Liver (tissue), 10 donors: Measurements from ENCODE around the gene ADCK1. TPM values are rescaled to one million over a fixed set of nuclear protein-coding genes. Genes with fewer than 3 reads are reported as not detected.

ENCODE experiments used
- DNase-seq: peaks from one replicate; pipeline ENCODE4 v3.0.0-alpha.2; 2017; ENCODE audit warnings: low spot score
- H3K27ac ChIP-seq, 2 donors: one replicate each; pipeline ENCODE4 v1.7.0; 2013; ENCODE audit warnings: inconsistent platforms in 2 of 2, low read length in 2 of 2, control low read depth in 1 of 2, low read depth in 1 of 2, mild to moderate bottlenecking in 1 of 2
- H3K27me3 ChIP-seq, 4 donors: one replicate each; pipeline versions ENCODE4 v1.6.1 to v1.7.0; 2013; ENCODE audit warnings: low read length in 3 of 4, inconsistent platforms in 1 of 4, mild to moderate bottlenecking in 1 of 4, moderate library complexity in 1 of 4; ENCODE audit not compliant: control insufficient read depth in 4 of 4, insufficient read depth in 4 of 4
- H3K36me3 ChIP-seq, 4 donors: one replicate each; pipeline versions ENCODE4 v1.6.1 to v1.7.0; 2013; ENCODE audit warnings: low read length in 3 of 4, mild to moderate bottlenecking in 3 of 4, low read depth in 1 of 4, moderate library complexity in 1 of 4; ENCODE audit not compliant: control insufficient read depth in 4 of 4, insufficient read depth in 3 of 4
- H3K4me1 ChIP-seq, 4 donors: one replicate each; pipeline versions ENCODE4 v1.6.1 to v1.7.0; 2013; ENCODE audit warnings: low read length in 3 of 4, mild to moderate bottlenecking in 3 of 4, moderate library complexity in 1 of 4; ENCODE audit not compliant: control insufficient read depth in 4 of 4, insufficient read depth in 4 of 4
- H3K4me3 ChIP-seq, 3 donors: one replicate each; pipeline versions ENCODE4 v1.6.1 to v1.7.0; 2013; ENCODE audit warnings: low read length in 3 of 3, control low read depth in 1 of 3, low read depth in 1 of 3, mild to moderate bottlenecking in 1 of 3
- H3K9ac ChIP-seq, 2 donors: one replicate each; pipeline ENCODE4 v1.7.0; 2013; ENCODE audit warnings: low read length in 2 of 2, mild to moderate bottlenecking in 2 of 2, moderate library complexity in 2 of 2, control low read depth in 1 of 2, low read depth in 1 of 2
- H3K9me3 ChIP-seq, 4 donors: one replicate each; pipeline versions ENCODE4 v1.6.1 to v1.7.0; 2013; ENCODE audit warnings: low read length in 3 of 4; ENCODE audit not compliant: control insufficient read depth in 4 of 4
- ATF3 ChIP-seq: IDR thresholded peaks from 2 replicates; pipeline ENCODE4 v1.6.1; 2016; ENCODE audit warnings: antibody characterized with exemption
- CTCF ChIP-seq: fragments of 150-350 bp; IDR thresholded peaks from 2 replicates; pipeline ENCODE4 v1.5.1; 2017; ENCODE audit warnings: improper control_type of control experiment, low read depth, low read length; ENCODE audit not compliant: missing input control
- GABPA ChIP-seq, 2 donors: IDR thresholded peaks in 1 of 2; conservative IDR thresholded peaks in 1 of 2; 2 replicates each; pipeline ENCODE4 v1.6.1; 2016; ENCODE audit warnings: antibody characterized with exemption in 2 of 2, mild to moderate bottlenecking in 1 of 2, moderate library complexity in 1 of 2
- HNF4A ChIP-seq, 2 donors: conservative IDR thresholded peaks; 2 replicates each; pipeline ENCODE4 v1.6.1; 2016; ENCODE audit warnings: antibody characterized with exemption in 2 of 2, mild to moderate bottlenecking in 2 of 2
- NR2F2 ChIP-seq: IDR thresholded peaks from 2 replicates; pipeline ENCODE4 v1.6.1; 2016; ENCODE audit warnings: antibody characterized with exemption
- RAD21 ChIP-seq, 2 donors: IDR thresholded peaks; 2 replicates each; pipeline ENCODE4 v1.6.1; 2016; ENCODE audit warnings: antibody characterized with exemption in 2 of 2, mild to moderate bottlenecking in 2 of 2
- RXRA ChIP-seq, 2 donors: IDR thresholded peaks; 2 replicates each; pipeline ENCODE4 v1.6.1; 2017 to 2018; ENCODE audit warnings: antibody characterized with exemption in 2 of 2, mild to moderate bottlenecking in 1 of 2
- SP1 ChIP-seq: IDR thresholded peaks from 2 replicates; pipeline ENCODE4 v1.6.1; 2018; ENCODE audit warnings: antibody characterized with exemption, mild to moderate bottlenecking
- ZBTB33 ChIP-seq: IDR thresholded peaks from 2 replicates; pipeline ENCODE4 v1.6.1; 2016; ENCODE audit warnings: antibody characterized with exemption
- whole genome bisulfite sequencing: extraction: QIAGEN DNeasy Blood & Tissue Kit; methylation state at CpG from one replicate; pipeline ENCODE4 v1.1.7; 2013; 5-methylcytosine and 5-hydroxymethylcytosine counted together
- polyA plus RNA-seq, 2 donors: library from polyadenylated mRNA; stranded (reverse) in 1 of 2; unstranded in 1 of 2; fragments of 200-250 nt in 1 of 2; fragments of >200 nt in 1 of 2; fragmentation: Nextera tagmentation in 1 of 2; extraction: Ambion mirVana in 1 of 2; gene quantifications; one replicate each; pipeline versions ENCODE4 v1.2.1 to v1.2.3, GENCODE V29; 2013 to 2015
- small RNA-seq: library from RNA; depleted of rRNA; stranded (forward); fragments of <200 nt; gene quantifications from one replicate; pipeline ENCODE3, GENCODE V24; 2014
- total RNA-seq, 2 donors: library from RNA; depleted of rRNA; stranded (reverse); fragments of >200 nt; gene quantifications; one replicate each; pipeline ENCODE4 v1.2.3, GENCODE V29; 2014
- TF ChIP-seq, protein P1 (sequence below): IDR thresholded peaks from 2 replicates; pipeline ENCODE4 v1.6.1; 2016; ENCODE audit warnings: antibody characterized with exemption
- donor health status: healthy.
- donor health status: healthy.
- donor health status: healthy.
- donor health status: healthy.
- donor health status: healthy.

Gene ADCK1
- total and polyA plus RNA-seq, 4 donors, result 4.0 to 4.9 (median 4.4) TPM

DNA sequence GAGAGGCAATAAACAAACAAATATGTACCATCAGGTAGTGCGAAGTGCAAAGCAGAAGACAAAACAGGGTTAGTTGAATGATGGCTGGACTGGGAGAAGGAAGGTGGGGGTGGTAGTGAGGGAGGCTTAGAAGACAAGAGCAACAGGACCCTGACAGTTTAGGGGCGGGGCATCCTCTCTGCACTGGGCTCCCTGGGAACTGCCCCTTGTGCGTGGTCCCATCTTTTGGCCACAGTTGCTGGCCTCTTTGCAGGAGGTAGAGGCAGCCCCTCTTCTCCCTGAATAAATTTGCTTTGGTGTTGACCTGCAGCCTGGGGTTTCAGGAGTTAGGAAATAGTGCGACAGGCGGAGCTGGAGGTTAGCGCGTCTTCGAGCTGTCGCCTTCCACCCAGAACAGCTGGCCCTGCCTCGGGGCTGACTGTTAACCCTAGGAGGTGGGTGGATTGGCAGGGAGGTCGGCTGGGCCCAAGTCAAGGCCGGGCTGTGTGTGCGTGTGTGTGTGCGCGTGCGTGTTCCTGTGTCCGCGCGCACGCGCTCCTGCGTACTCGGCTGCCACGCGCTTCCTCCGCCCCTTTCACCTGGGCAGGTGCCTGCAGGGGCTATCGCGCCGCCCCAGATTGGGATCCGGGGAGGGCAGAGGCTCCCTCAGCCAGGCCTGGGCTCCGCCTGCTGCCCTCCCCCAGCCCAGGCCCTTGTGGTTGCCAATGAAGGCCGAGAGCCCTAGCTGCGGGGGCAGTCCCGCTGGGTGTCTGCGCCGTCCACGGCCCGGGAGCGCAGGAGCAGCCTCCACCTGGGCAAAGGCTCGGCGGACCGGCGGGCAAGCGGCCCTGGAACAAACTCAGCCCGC is 180.8 kb downstream of the ADCK1 start:
- H3K27ac ChIP-seq, result no peak overlapping the region
- no peaks in the 10 kb centered on the region for H3K9me3 ChIP-seq
- peaks cover 2 to 6% (median 5%) of the 10 kb centered on the region in 4 donors for H3K4me1 ChIP-seq
- DNase-seq, result peak; percentile 49
- no peak for TF ChIP-seq HNF4A (conservative IDR thresholded peaks at IDR 0.05)
- TF ChIP-seq RXRA (IDR thresholded peaks at IDR 0.05), result no peak
- TF ChIP-seq NR2F2, result no peak
- TF ChIP-seq ZBTB33, result no peak
- no peak for TF ChIP-seq GABPA (IDR thresholded peaks at IDR 0.05 in 1 of 2, conservative IDR thresholded peaks at IDR 0.05 in 1 of 2)
- TF ChIP-seq SP1, result no peak
- TF ChIP-seq CTCF, result no peak
- TF ChIP-seq, protein P1, sequence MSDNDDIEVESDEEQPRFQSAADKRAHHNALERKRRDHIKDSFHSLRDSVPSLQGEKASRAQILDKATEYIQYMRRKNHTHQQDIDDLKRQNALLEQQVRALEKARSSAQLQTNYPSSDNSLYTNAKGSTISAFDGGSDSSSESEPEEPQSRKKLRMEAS, result no peak
- TF ChIP-seq ATF3, result no peak
- TF ChIP-seq RAD21 (IDR thresholded peaks at IDR 0.05), result no peak
- no peaks in the 10 kb centered on the region for H3K36me3 ChIP-seq
- peaks cover 0 to 2% (median 0%) of the 10 kb centered on the region in 4 donors for H3K27me3 ChIP-seq
- 8% methylated on average over 45 of the region's 45 CpGs for WGBS
- peak overlapping the region in 2 of 3 donors; percentile 36 to 51 for H3K4me3 ChIP-seq
- no peak overlapping the region for H3K9ac ChIP-seq

Small RNA genes within 50 kb of the gene (small RNA-seq; reads per million reads assigned to genes)
- not detected for gene RF00019

Other genes starting within 250 kb of the ADCK1 start
- 10 to 100 TPM; 15.1 to 19.2 TPM for gene SPTLC2, start 183.5 kb upstream of the ADCK1 start, total RNA-seq
- gene SPTLC2, start 183.5 kb upstream of the ADCK1 start, polyA plus RNA-seq, result 1 to 10 TPM; 3.9 to 4.6 TPM
- gene ALKBH1, start 92.1 kb upstream of the ADCK1 start, total RNA-seq, result 1 to 10 TPM; 5.1 to 6.1 TPM
- gene ALKBH1, start 92.1 kb upstream of the ADCK1 start, polyA plus RNA-seq, result 1 to 10 TPM; 4.2 to 4.9 TPM
- gene SLIRP, start 92.0 kb upstream of the ADCK1 start, total RNA-seq, result 10 to 100 TPM; 91.1 to 97.3 TPM
- 100 to 1,000 TPM; 145 to 294 TPM for gene SLIRP, start 92.0 kb upstream of the ADCK1 start, polyA plus RNA-seq
- gene SNW1, start 39.0 kb upstream of the ADCK1 start, total RNA-seq, result 10 to 100 TPM; 18.4 to 33.8 TPM
- gene SNW1, start 39.0 kb upstream of the ADCK1 start, polyA plus RNA-seq, result 10 to 100 TPM; 17.3 to 18.4 TPM